Neural crest cell (in vitro differentiated cells): Measurements from ENCODE around the gene ADAMTS5. TPM values are rescaled to one million over a fixed set of nuclear protein-coding genes. Genes with fewer than 3 reads are reported as not detected.

Experiments used
- DNase-seq: peaks from one replicate; pipeline ENCODE4 v3.0.0; 2021; ENCODE audit warnings: low read depth, mixed read lengths, low spot score
- H3K27ac Mint-ChIP-seq: one replicate; pipeline ENCODE4 v1.8.0; 2021; ENCODE audit warnings: mild to moderate bottlenecking, mixed read lengths; ENCODE audit not compliant: unreplicated experiment
- H3K27me3 Mint-ChIP-seq: 2 replicates; pipeline ENCODE4 v1.8.0; 2021; ENCODE audit warnings: low read depth, mild to moderate bottlenecking, mixed read lengths
- H3K36me3 Mint-ChIP-seq: 2 replicates; pipeline ENCODE4 v1.8.0; 2021; ENCODE audit warnings: low read depth, mild to moderate bottlenecking, mixed read lengths
- H3K4me1 Mint-ChIP-seq: 2 replicates; pipeline ENCODE4 v1.8.0; 2021; ENCODE audit warnings: mixed read lengths
- H3K4me3 Mint-ChIP-seq: one replicate; pipeline ENCODE4 v1.8.0; 2021; ENCODE audit warnings: mild to moderate bottlenecking, mixed read lengths
- H3K9me3 Mint-ChIP-seq: 2 replicates; pipeline ENCODE4 v1.8.0; 2021; ENCODE audit warnings: mixed read lengths
- CTCF ChIP-seq: fragments of 200-600 bp; sonication (generic); conservative IDR thresholded peaks from 2 replicates; pipeline ENCODE4 v1.5.0; 2021; ENCODE audit warnings: antibody characterized with exemption, mild to moderate bottlenecking
- total RNA-seq: library from RNA; stranded (reverse); gene quantifications from 2 replicates; pipeline ENCODE4 v1.2.1, GENCODE V29; 2021

The ADAMTS5 gene
- total RNA-seq, 1 donor from 2014 or later = 0.40 TPM

DNA sequence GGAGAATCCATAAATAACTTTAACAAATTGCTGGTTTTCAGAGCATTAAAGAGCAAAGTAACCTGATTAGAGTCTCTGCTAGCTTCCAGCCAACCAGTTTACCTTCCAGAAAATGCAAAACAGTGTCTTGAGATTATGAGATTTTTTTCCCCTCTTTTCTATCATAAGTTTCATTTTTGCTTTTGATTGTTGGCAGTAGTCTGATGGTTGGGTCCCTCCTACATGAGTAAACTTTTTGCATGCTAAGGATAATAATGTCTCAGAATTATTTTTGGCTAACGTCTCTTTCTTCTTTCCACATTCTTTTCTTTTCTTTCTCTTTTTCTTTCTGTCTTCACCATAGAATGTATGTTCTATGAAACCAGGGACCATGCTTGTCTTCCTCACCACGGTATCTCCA lies 6.3 kb upstream of the ADAMTS5 start:
- no peaks in the 10 kb centered on the region for H3K9me3 Mint-ChIP-seq
- H3K36me3 Mint-ChIP-seq = no peaks in the 10 kb centered on the region
- H3K27me3 Mint-ChIP-seq = peaks cover 37% of the 10 kb centered on the region
- no peaks in the 10 kb centered on the region for H3K4me1 Mint-ChIP-seq
- no peak for TF ChIP-seq CTCF
- no peak overlapping the region for H3K4me3 Mint-ChIP-seq
- no peak overlapping the region for H3K27ac Mint-ChIP-seq
- DNase-seq = no peak

GRCh38 chr21:26972192-26972591 lies 5.3 kb upstream of the ADAMTS5 start:
- no peak overlapping the region for H3K4me3 Mint-ChIP-seq
- no peak for TF ChIP-seq CTCF
- no peaks in the 10 kb centered on the region for H3K9me3 Mint-ChIP-seq
- no peaks in the 10 kb centered on the region for H3K36me3 Mint-ChIP-seq
- H3K27me3 Mint-ChIP-seq = peaks cover 48% of the 10 kb centered on the region
- DNase-seq = no peak
- H3K4me1 Mint-ChIP-seq = peaks cover 6% of the 10 kb centered on the region
- no peak overlapping the region for H3K27ac Mint-ChIP-seq

- peaks cover 66% of the 10 kb centered on the region for H3K27me3 Mint-ChIP-seq
- no peak overlapping the region for H3K4me3 Mint-ChIP-seq
- peaks cover 13% of the 10 kb centered on the region for H3K4me1 Mint-ChIP-seq
- DNase-seq = no peak
- no peak for TF ChIP-seq CTCF
- no peaks in the 10 kb centered on the region for H3K9me3 Mint-ChIP-seq
- no peaks in the 10 kb centered on the region for H3K36me3 Mint-ChIP-seq
- H3K27ac Mint-ChIP-seq = no peak overlapping the region
Observed at GRCh38 chr21:26969971-26970725, 3.3 kb upstream of the ADAMTS5 start.

- peak overlapping the region; percentile 75 for H3K27ac Mint-ChIP-seq
- H3K4me1 Mint-ChIP-seq = peaks cover 13% of the 10 kb centered on the region
- H3K4me3 Mint-ChIP-seq = peak overlapping the region; percentile 91
- DNase-seq = peak; percentile 20
- H3K9me3 Mint-ChIP-seq = no peaks in the 10 kb centered on the region
- peaks cover 78% of the 10 kb centered on the region for H3K27me3 Mint-ChIP-seq
- TF ChIP-seq CTCF = no peak
- no peaks in the 10 kb centered on the region for H3K36me3 Mint-ChIP-seq
Observed at GRCh38 chr21:26966649-26967061, 233 bp downstream of the ADAMTS5 start.

GRCh38 chr21:26965907-26966581 lies 844 bp downstream of the ADAMTS5 start:
- Mint-ChIP-seq H3K4me1 (peaks cover 13% of the 10 kb centered on the region), H3K27me3 (peaks cover 81% of the 10 kb centered on the region), H3K36me3 (no peaks in the 10 kb centered on the region), H3K4me3 (peak overlapping the region; percentile 91), H3K27ac (no peak overlapping the region), H3K9me3 (no peaks in the 10 kb centered on the region)
- TF ChIP-seq CTCF = peak; percentile 3
- no peak for DNase-seq
